Measurements from ENCODE around the gene TRIP4.

DNA sequence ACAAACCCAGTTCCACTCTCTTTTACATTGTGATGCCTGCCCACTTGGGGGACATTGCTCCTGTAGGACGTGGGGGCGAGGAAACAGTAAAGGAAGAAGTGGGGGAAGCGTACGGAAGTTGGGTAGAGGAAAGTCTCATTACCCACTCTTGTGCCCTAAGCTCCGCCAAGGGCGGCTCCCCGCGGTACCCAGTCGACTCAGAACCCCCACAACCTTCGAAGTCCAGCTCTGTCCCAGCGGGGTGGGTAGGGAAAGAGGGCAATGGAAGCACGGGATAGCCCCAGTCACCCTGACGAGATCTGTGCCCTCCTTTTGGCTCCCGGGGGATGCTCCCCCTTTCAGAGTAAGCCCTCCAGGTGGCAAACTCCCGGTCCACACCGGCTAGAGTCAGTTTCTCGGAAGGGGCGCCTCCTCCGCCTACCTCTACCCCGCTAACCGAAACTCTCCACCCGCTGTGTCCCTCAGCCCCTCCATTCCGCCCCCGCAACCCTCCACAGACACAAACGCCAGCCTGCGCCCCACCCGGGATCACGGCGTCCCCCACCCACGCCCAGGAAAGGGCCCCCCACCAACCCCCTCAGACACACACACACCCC lies 32.2 kb upstream of the TRIP4 start:
- TF ChIP-seq, protein P1, sequence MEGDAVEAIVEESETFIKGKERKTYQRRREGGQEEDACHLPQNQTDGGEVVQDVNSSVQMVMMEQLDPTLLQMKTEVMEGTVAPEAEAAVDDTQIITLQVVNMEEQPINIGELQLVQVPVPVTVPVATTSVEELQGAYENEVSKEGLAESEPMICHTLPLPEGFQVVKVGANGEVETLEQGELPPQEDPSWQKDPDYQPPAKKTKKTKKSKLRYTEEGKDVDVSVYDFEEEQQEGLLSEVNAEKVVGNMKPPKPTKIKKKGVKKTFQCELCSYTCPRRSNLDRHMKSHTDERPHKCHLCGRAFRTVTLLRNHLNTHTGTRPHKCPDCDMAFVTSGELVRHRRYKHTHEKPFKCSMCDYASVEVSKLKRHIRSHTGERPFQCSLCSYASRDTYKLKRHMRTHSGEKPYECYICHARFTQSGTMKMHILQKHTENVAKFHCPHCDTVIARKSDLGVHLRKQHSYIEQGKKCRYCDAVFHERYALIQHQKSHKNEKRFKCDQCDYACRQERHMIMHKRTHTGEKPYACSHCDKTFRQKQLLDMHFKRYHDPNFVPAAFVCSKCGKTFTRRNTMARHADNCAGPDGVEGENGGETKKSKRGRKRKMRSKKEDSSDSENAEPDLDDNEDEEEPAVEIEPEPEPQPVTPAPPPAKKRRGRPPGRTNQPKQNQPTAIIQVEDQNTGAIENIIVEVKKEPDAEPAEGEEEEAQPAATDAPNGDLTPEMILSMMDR (IDR thresholded peaks at IDR 0.05): no peak
- TF ChIP-seq ZFX (IDR thresholded peaks at IDR 0.05; ENCODE audit: borderline replicate concordance): no peak
